ENCODE measurements around the gene MPPED2. TPM values are rescaled to one million over a fixed set of nuclear protein-coding genes. Genes with fewer than 3 reads are reported as not detected.

MPPED2 gene
- total RNA-seq, 1 experiment from 2014 or later = not detected

GRCh38 chr11:30424844-30425243, 161.3 kb downstream of the MPPED2 start:
- Histone ChIP-seq H3K9ac (ENCODE audit: low read length) (no peak overlapping the region), H3K9me2 (ENCODE audit: insufficient read depth) (no peaks in the 10 kb centered on the region), H3K36me3 (ENCODE audit: control insufficient read depth in 1 of 2, insufficient read depth in 2 of 2, low read length in 2 of 2) (no peaks in the 10 kb centered on the region), H3K79me2 (ENCODE audit: insufficient read depth, low read length) (no peaks in the 10 kb centered on the region), H3K4me3 (replicated peaks in 1 of 2; ENCODE audit: low read depth in 1 of 2, low read length in 2 of 2) (no peak overlapping the region), H3K27ac (ENCODE audit: low read depth, low read length) (no peak overlapping the region), H2AFZ (ENCODE audit: low read depth, low read length, poor library complexity, severe bottlenecking) (no peak overlapping the region), H3K9me3 (ENCODE audit: control insufficient read depth in 1 of 2, insufficient read depth in 1 of 2, low read depth in 1 of 2, low read length in 2 of 2) (no peaks in the 10 kb centered on the region), H3K4me1 (ENCODE audit: control insufficient read depth in 1 of 2, insufficient read depth in 2 of 2, low read length in 2 of 2) (no peaks in the 10 kb centered on the region), H3K4me2 (ENCODE audit: low read length) (no peak overlapping the region), H4K20me1 (ENCODE audit: insufficient read depth) (no peaks in the 10 kb centered on the region), H3K27me3 (ENCODE audit: insufficient read depth, low read length) (peaks cover 78% of the 10 kb centered on the region)
- ChIA-PET CTCF (no interaction called here), RAD21 (ENCODE audit: low non-redundant PET in 1 of 2, low total read pairs in 2 of 2, uncharacterized antibody in 2 of 2, unreplicated experiment in 2 of 2) (no interaction called here), POLR2A (no interaction called here)
- no peak for TF ChIP-seq ATF3 (IDR thresholded peaks at IDR 0.05)
- no peak for TF ChIP-seq ZFX (IDR thresholded peaks at IDR 0.05)
- no peak for TF ChIP-seq POLR2AphosphoS5 (IDR thresholded peaks at IDR 0.05; ENCODE audit: low read depth, low read length)
- no peak for TF ChIP-seq FOSL1 (IDR thresholded peaks at IDR 0.05; ENCODE audit: low read depth)
- no peak for TF ChIP-seq SIN3A (IDR thresholded peaks at IDR 0.05; ENCODE audit: low read depth)
- TF ChIP-seq TCF7L2 (IDR thresholded peaks at IDR 0.05; ENCODE audit: borderline replicate concordance, extremely low read depth, insufficient read depth, insufficient read length) = no peak
- TF ChIP-seq RAD21 (IDR thresholded peaks at IDR 0.05; ENCODE audit: low read depth) = no peak
- no peak for TF ChIP-seq JUND (IDR thresholded peaks at IDR 0.05)
- no peak for TF ChIP-seq REST (IDR thresholded peaks at IDR 0.05; ENCODE audit: low read depth)
- TF ChIP-seq EZH2 (IDR thresholded peaks at IDR 0.05) = no peak
- no peak for TF ChIP-seq CBX3 (IDR thresholded peaks at IDR 0.05; ENCODE audit: low read depth)
- TF ChIP-seq SP1 (IDR thresholded peaks at IDR 0.05; ENCODE audit: low read depth) = no peak
- no peak for TF ChIP-seq ZNF274 (IDR thresholded peaks at IDR 0.05; ENCODE audit: low read depth, low read length)
- no TSS peak for BruUV-seq (replicated peaks)
- ATAC-seq (no peak), DNase-seq (ENCODE audit: low read depth, low spot score) (no peak)
- intact Hi-C loops (cut with micrococcal nuclease) = no loop called here
